Fibroblast of skin of scalp (primary cell): ENCODE data around the gene AK4.

ENCODE experiments used
- DNase-seq: peaks from one replicate; pipeline ENCODE4 v3.0.0-alpha.2; 2013

The AK4 gene

GRCh38 chr1:65253800-65254319 is 105.9 kb downstream of the AK4 start:
- no peak for DNase-seq

DNA sequence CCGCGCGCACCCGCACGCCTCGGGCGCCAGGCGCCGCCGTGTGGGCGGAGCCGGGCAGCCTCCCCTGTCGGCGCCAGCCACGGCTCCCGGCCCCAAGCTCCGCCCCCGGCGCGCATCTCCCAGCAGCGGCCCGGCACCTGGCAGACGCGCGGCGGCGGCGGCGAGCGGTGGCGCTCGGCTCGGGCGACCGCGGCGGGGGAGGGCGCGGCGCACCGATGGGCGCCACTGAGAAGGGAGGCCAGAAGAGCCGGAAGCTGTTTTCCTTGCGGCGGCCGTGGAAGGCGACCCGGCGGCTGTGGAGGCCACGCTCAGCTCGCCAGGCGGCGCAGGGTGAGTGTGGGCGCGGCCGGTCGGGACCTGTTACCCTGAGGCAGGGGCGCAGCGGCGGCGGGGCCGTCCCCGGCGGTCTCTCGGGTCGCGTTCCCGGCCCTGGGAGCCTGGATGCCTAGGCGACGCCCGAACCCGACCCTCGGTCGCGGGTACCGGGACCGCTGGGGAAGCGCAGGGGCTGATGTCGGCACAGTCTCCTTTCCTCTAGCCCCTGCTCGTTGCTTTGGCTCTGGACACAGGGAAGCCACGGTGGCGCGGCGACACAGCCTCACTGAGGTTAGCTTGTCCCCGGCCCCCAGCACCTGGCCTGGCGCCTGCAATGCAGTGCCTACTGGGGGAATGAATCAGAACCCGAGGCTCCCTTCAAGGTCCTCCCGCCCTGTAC is 106.5 kb downstream of the AK4 start:
- peak; percentile 66 for DNase-seq

GRCh38 chr1:65255035-65255655 is 107.1 kb downstream of the AK4 start:
- peak; percentile 18 for DNase-seq

- DNase-seq, result no peak
Measured at GRCh38 chr1:65255656-65256050, 107.7 kb downstream of the AK4 start.

DNA sequence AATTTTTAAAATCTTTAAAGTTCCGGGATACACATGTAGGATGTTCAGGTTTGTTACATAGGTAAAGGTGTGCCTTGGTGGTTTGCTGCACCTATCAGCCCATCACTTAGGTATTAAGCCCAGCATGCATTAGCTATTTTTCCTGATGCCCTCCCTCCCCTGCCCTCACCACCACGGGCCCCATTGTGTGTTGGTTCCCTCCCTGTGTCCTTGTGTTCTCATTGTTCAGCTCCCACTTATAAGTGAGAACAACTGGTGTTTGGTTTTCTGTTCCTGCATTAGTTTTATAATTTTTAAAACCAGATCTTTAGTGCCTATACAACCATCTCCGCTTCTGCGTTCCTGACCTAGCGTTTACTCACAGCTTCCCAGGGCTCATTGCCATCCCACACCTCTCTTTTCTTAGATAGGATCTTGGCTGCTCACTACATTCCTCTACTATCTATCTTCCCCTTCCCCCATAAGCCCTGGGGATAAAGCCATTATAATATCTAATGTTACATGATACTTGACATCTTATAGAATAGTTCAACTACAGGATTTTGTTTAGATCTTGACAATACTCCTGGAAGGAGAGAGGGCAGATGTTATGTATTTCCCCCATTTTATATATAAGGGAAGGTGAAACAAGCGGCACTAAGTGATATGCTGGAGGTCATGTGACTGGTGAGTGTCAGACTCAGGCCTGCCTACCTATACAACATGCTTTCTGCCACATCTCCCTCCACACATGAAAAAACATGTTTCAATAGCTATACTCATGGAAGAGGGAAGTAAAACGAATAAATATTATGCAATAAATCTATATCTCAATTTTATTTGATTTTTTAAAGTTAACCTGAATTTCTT is 109.1 kb downstream of the AK4 start:
- DNase-seq, result no peak

- DNase-seq, result no peak
Measured at GRCh38 chr1:65258106-65258505, 110.1 kb downstream of the AK4 start.

GRCh38 chr1:65259816-65260215 is 111.8 kb downstream of the AK4 start:
- no peak for DNase-seq

- DNase-seq, result peak; percentile 87
Measured at GRCh38 chr1:65260851-65261473, 113.0 kb downstream of the AK4 start.

DNA sequence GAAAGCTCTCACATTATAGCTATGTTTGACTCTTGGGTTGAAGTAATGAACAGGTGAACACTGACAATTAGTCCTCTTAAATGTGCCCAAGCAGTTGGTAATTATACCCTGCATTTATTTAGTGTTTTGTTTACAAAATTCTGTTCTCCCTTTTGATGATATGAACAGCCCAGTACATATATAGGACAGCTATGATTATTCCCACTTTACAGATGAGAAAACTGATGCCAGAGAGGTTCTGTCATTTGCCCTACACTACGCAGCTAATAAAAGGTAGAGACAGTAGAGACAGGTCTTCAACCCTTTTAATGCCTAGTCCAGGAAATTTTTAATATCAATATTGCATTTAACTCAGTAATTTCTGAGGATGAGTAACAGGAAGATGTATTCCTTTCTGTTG is 115.3 kb downstream of the AK4 start:
- DNase-seq, result no peak

DNA sequence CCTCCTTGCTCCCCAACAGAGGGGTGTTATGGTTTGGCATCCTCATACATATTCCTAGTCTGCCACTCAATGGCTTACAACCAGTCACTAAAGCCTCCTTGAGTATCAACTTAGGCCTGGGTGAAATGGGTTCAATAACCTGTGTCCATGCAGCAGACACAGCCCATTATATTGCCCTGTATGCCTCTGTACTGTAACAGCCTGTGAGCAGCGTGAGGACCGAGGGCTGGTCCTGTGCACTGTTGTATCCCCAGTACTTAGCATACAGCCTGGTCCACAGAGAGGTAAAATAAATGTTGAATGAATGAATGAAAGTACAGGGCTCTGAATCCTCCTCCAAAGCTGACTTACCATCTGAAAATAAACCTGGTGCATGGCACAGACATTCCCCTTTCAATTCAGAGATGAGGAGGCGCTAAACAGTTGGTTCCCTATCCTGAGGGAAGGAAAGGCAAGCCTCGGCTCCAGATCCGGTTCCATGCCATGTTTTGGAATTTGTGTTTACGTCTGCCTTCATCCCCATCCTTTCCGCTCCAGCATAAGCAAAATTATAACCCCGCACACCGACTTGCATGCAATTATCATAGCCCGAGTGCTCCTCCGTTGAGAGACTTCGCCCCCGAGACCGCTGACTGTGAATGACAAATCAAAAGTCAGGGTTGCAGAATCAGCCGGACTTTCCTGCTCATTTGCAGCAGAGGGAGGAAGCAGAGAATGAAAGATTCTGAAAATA is 116.4 kb downstream of the AK4 start:
- peak; percentile 79 for DNase-seq

GRCh38 chr1:65265296-65265650 is 117.3 kb downstream of the AK4 start:
- no peak for DNase-seq

GRCh38 chr1:65265651-65266351 is 117.8 kb downstream of the AK4 start:
- peak; percentile 65 for DNase-seq

DNA sequence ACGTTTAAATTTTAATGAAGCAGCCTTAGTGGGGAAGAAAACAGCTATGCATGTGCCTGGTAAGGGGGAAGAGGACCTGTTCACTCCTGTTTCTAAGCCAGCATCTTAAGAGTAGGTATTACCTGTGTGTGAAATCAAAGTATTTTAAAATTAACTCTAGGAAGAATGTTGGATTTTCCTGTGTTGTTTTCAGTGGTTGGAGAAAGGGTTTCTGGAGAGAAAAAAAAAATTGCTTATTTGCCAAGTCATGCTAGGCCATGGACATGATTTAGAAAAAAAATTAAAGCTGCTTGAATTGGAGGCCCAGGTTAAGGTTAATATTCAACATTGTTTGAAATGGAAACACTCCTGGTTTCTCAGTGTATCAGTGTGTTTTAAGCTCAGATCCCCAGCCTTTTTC is 118.5 kb downstream of the AK4 start:
- DNase-seq, result no peak

DNA sequence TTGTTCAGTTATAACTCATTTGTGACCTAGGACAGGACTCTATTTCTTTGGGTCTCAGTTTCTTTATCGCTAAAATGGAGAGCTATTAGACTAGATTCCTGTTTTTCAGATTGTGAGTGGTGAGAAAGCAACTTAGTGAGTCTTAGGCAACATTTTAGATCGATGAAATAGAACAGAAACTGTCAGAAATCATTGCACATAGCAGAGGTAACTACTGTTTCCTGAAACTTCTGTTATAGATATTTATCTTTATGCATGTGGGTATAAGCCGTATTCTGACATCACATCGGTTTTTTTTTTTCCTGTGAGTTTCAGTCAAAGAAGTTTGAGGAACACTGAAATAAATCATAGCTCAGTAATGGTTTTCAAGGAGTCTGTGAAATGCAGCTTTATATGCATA is 119.3 kb downstream of the AK4 start:
- DNase-seq, result no peak

- DNase-seq, result no peak
Measured at GRCh38 chr1:65267683-65268082, 119.7 kb downstream of the AK4 start.

GRCh38 chr1:65269612-65270011 is 121.6 kb downstream of the AK4 start:
- no peak for DNase-seq

- DNase-seq, result no peak
Measured at GRCh38 chr1:65276197-65276939, 128.4 kb downstream of the AK4 start.

GRCh38 chr1:65277605-65278347 is 129.8 kb downstream of the AK4 start:
- DNase-seq, result no peak

- peak; percentile 39 for DNase-seq
Measured at GRCh38 chr1:65278376-65279069, 130.5 kb downstream of the AK4 start.
